ENCODE measurements around the gene RORB.

RORB gene

DNA sequence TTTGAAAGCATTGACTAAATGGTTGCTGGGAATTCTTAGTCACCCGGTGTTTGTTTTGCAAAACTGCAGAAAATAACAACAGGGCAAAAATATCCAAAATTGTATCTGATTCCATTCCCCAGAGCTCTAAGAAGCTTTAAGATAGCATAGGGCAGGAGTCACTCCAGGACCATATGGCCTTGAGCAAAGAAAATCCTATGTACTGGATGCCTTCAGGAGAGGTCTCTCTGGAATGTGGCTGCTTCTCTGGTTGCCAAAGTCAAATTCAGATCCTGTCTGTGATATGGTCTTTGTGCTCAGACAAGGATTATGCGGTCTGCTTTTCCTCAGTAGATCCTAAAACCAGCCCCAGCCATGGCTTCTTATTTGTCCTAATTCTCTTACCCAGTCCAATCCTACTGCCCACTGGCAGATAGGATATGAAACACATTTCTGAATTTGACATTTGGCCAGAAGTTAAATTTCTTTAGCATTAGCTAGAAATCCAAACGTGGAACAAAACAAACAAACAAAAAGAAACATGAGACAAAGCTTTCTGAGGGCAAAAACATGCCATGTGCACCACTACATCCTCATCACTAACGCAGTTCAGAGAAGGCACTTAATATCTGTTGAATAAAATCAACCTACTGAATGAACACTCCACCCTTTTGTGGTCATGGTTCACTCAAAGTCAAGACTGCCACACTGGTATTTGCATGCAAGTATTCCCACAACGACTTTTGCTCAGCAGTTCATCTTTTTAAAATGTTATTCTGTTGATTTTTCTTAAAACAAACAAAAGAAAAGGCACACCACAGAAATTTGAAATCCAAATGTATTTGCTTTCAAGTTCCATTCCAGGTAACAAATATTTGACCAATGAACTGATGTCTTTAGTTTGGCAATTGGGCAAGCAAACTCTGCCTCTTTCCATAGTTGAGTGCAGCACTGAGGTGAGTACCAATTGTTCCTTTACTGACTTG is 224.8 kb downstream of the RORB start:
- no peak for DNase-seq

DNA sequence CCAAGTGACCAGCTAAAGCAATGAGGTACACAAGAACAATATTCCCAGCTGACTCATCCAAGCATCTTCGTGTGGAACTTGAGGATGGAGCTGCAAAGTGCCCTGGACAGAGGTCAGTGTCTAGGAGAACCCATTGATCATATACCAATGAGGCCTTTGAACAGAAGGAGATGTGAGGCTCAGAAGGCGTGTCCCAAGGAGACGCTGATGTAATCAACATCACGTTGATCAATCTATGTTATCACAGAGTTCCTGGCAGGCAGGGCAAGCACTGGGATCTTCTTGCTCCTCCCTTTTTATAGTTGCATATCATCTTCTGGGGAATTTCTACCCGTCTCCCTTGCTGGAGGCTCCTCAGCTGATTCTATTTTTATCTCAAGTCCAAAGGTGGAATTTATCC is 227.2 kb downstream of the RORB start:
- DNase-seq = no peak

DNA sequence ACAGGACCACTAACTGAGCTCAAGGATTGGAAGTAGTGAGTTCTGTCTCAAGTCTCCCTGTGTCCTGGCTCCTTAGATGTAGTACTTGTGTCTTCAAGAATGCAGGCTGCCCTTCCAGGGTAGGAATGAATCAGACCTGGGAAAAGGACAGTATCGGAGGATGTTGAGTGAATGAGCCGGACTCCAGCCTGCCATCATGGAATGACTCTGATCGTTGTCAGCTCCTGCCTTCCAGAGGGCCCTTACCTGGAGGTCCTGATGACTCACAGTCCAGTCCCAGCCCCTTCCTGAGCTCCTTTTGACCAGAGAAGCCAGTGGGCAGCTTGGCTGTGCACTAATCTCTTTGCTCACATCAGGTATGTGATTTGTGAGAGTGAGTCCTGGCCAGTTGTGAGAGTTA is 229.4 kb downstream of the RORB start:
- DNase-seq = no peak

DNA sequence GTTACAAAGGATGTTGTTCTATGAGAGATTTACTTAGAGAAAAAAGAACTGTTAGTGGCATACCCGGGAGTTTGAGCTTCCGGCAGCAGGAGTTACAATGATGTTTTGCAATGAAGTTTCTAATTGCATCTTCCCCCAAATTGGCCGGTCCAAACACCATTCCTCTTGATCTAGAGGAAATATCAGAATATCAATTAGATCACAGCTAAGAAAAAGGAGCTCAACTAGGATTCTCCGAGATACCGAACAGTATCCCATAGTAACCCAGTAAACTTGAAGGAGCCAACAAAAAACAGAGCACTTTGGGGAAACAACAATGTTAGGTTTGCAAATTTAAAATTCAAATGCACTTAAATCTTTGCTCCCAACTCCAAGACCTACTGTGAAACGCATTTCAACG is 231.0 kb downstream of the RORB start:
- no peak for DNase-seq

DNA sequence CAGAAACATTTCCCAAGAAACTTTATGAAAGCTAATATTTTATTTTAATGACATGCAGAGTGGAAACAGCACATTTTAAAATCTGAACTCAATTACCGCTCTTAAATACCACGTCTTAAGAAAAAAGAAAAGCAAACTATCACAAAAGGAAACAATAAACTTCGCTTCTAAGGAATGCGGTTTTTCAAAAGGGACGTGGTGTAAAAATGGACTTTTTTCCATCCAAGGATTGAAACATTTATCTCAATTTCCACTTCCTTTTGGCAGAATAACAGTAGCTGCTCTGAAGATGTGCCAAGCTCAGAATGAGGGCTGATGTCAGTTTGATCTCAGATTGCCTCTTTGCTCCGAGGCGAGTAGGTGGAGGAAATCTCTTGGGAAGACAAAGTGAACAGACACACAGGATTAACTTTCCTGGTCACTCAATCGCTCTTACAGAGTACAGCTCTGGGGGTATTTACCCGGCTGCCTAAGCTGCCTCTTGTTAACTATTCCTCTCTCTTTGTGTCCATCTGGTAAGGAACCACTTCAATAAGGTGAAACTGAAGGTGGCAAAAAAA is 232.1 kb downstream of the RORB start:
- DNase-seq = no peak

DNA sequence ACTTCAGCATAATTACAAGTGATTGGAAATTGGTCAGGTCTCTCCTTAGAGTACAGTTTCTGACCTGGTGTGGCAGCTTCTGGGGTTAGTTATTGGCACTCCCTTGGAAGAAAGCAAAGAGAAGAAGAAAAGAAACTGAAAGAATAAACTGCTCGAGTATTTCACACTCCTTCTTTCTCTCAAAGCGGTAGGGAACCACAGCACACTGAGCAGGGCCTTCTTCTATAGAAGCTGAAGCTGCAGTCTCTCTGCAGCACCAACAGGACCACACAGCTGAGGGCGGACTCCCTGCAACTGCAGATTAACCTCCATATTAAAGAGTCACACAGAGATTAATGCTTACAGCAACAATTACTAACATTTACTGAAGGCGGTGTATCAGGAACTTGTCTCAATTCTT is 238.6 kb downstream of the RORB start:
- DNase-seq = no peak

DNA sequence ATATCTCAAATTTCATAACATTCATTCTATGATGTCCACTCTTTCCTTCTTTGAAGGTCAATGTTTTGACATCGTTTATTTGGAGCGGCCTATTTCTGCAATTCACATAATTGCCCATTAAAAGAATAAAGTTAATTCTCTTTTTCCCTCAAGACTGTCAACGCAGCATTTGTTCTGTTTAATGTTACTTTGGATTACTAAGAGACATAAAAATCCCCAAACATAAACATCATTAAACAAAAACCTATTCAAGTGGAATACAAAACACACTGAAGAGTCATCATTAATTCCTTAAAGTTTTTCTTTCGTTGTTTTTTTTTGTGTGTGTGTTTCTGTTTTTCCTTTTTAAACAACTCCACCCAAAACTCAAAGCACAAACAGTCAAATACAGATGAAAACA is 239.5 kb downstream of the RORB start:
- no peak for DNase-seq

DNA sequence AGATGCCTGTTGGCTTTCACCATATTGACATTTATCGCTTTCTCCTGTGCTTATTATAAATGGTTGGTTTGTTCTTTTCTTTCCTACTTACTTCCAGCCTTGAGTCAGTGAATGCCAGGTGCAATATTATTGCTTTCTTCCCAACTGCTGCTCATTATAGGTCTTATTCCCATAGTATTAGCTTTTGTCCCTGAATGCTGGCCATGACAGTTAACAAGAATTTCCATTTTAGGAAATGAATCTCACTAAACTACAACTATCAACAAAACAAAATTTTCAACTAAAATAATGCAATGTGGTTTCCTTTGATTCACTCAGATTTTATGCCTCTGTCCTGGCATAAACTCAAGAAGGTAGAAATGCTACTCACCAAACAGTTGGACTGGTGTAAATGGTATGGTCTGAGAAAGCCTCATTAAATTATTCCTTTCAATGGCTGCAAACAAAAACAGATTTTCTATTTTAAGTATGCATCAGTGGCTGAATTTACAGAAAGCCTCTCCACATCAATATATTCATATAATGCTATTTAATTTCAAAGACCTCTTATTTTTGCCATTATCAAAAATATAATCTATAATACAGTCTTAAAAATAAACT is 245.2 kb downstream of the RORB start:
- DNase-seq = no peak

Measured in suppressor macrophage treated with lipopolysaccharide for 1 hour (primary cell).